Keratinocyte (primary cell): Measurements from ENCODE around the gene TMEM30A. TPM values are rescaled to one million over a fixed set of nuclear protein-coding genes. Genes with fewer than 3 reads are reported as not detected.

Source experiments
- DNase-seq: peaks from one replicate; pipeline ENCODE4 v3.0.0-alpha.2; 2011; ENCODE audit warnings: low read depth, missing footprints, low spot score
- FAIRE-seq: peaks from 2 replicates; lab custom pipeline; 2011; peaks lifted over from hg19 to GRCh38; lab: Jason Lieb, UNC
- H2AFZ ChIP-seq: 2 replicates; pipeline ENCODE4 v1.6.0; 2012; ENCODE audit warnings: low read length, control low read depth, inconsistent platforms; ENCODE audit not compliant: control insufficient read depth
- H3K27ac ChIP-seq: 2 replicates; pipeline ENCODE4 v1.5.1; 2011; ENCODE audit warnings: low read length; ENCODE audit not compliant: control insufficient read depth, insufficient read depth
- H3K27me3 ChIP-seq: 3 replicates; pipeline ENCODE4 v1.6.0; 2011; ENCODE audit warnings: low read length; ENCODE audit not compliant: control insufficient read depth, insufficient read depth; ENCODE audit errors: extremely low read depth
- H3K36me3 ChIP-seq, 2 experiments: 2 replicates in 1 of 2; 3 replicates in 1 of 2; pipeline ENCODE4 v1.5.1; 2011; ENCODE audit warnings: low read length in 2 of 2, mild to moderate bottlenecking in 1 of 2; ENCODE audit not compliant: control insufficient read depth in 2 of 2, insufficient read depth in 2 of 2; ENCODE audit errors: extremely low read depth in 1 of 2
- H3K4me1 ChIP-seq: 3 replicates; pipeline ENCODE4 v1.5.1; 2011; ENCODE audit warnings: low read length; ENCODE audit not compliant: control insufficient read depth, insufficient read depth; ENCODE audit errors: extremely low read depth
- H3K4me2 ChIP-seq: 3 replicates; pipeline ENCODE4 v1.6.0; 2011; ENCODE audit warnings: low read depth, low read length; ENCODE audit not compliant: control insufficient read depth, insufficient read depth; ENCODE audit errors: extremely low read depth
- H3K4me3 ChIP-seq, 3 experiments: fragments of 200-600 bp in 1 of 3; sonication (generic) in 1 of 3; 2 replicates in 2 of 3; 3 replicates in 1 of 3; pipeline ENCODE4 v1.5.1; 2011 to 2016; ENCODE audit warnings: low read length in 3 of 3, mild to moderate bottlenecking in 3 of 3, control low read depth in 2 of 3, inconsistent platforms in 1 of 3, low read depth in 1 of 3, mixed read lengths in 1 of 3, mixed run types in 1 of 3, moderate library complexity in 1 of 3; ENCODE audit not compliant: control insufficient read depth in 2 of 3, insufficient read depth in 2 of 3; ENCODE audit errors: extremely low read depth in 1 of 3
- H3K79me2 ChIP-seq: 2 replicates; pipeline ENCODE4 v1.6.0; 2012; ENCODE audit warnings: low read length; ENCODE audit not compliant: control insufficient read depth, insufficient read depth
- H3K9ac ChIP-seq: 3 replicates; pipeline ENCODE4 v1.6.0; 2011; ENCODE audit warnings: low read length; ENCODE audit not compliant: control insufficient read depth, insufficient read depth; ENCODE audit errors: extremely low read depth
- H3K9me1 ChIP-seq: 3 replicates; pipeline ENCODE4 v1.6.0; 2011; ENCODE audit warnings: low read length; ENCODE audit not compliant: control insufficient read depth, insufficient read depth; ENCODE audit errors: extremely low read depth
- H3K9me3 ChIP-seq: 2 replicates; pipeline ENCODE4 v1.5.1; 2012; ENCODE audit warnings: low read depth, low read length; ENCODE audit not compliant: control insufficient read depth
- H4K20me1 ChIP-seq: 3 replicates; pipeline ENCODE4 v1.6.0; 2011; ENCODE audit warnings: low read length; ENCODE audit not compliant: control insufficient read depth, insufficient read depth; ENCODE audit errors: extremely low read depth
- CTCF ChIP-seq, 3 experiments: IDR thresholded peaks in 1 of 3; conservative IDR thresholded peaks in 1 of 3; optimal IDR thresholded peaks in 1 of 3; 2 replicates in 2 of 3; 3 replicates in 1 of 3; pipeline versions ENCODE3 to v1.5.1; 2011; ENCODE audit warnings: low read length in 3 of 3, mild to moderate bottlenecking in 3 of 3, moderate library complexity in 2 of 3, control low read depth in 1 of 3, inconsistent platforms in 1 of 3; ENCODE audit not compliant: insufficient read depth in 2 of 3; ENCODE audit errors: extremely low read depth in 1 of 3
- EZH2 ChIP-seq: IDR thresholded peaks from one replicate; pipeline ENCODE4 v1.6.1; 2012; ENCODE audit warnings: inconsistent platforms, mild to moderate bottlenecking, low read length, moderate library complexity
- dilution Hi-C: fragments of 300-500 bp; cut with MboI; formaldehyde crosslinking; loops from one replicate; pipeline ENCODE4 v1.7.0; 2020; ENCODE audit warnings: low sequenced_read_pairs; ENCODE audit not compliant: extremely low pct_ligation_motif_present
- polyA plus RNA-seq, 5 experiments: library from polyadenylated mRNA; depleted of rRNA in 3 of 5; stranded (reverse) in 3 of 5; stranded (forward) in 1 of 5; unstranded in 1 of 5; fragments of >200 nt; gene quantifications; 1 replicate in 1 of 5; 2 replicates in 3 of 5; 3 replicates in 1 of 5; pipeline versions ENCODE4 v1.2.1 to v1.2.3, GENCODE V29; 2011 to 2012; ENCODE audit warnings: missing spikeins in 2 of 5, low read depth in 1 of 5, low replicate concordance in 1 of 5

TMEM30A gene
- polyA plus RNA-seq, 1 donor (not counting 4 experiments of a cell fraction or from before 2014, with no cell fraction given): 50.2 TPM

DNA sequence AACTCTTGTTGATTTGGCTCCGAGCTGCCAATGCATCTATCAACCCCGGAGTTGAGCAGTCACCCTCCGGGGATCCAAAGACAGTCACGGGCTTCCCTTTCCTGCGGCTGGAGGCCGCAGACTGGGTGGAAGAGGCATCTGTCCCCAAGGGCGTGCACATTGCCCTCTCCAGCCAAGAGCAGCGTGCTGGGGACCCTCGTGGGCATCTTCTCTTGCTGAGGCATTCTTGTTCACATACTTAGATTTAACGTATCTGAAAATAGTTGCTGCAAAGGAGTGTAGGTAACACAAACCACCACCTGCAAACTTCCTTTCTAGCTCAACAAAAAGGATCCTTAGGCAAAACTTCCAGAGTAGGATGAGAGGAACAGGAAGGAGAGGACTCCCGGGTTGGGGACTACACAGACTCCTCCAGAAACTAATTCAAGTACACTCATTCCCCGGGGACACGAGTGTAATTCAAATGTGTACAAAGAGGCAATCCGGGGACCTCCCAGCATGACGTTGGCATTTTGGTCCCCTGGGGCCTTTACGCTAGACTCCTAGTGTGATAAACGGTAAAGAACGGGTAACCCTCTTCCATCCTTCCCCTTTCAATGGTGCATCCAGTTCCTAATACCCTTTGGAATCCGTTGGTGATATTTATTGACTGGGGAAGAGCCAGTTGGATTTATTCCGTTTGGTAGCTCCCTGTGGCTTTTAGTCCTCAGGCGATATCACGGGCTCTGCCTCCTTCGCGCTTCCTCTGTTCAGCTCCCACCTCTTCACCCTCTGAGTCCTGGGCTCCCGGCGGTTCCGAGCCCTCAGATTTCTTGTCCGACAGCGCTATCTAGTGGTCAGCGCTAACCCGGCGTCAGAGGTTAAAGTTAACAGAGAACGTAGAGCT, 76.1 kb downstream of the TMEM30A start:
- H3K27ac ChIP-seq: no peak overlapping the region
- peaks cover 12% of the 10 kb centered on the region for H3K4me1 ChIP-seq
- no peak overlapping the region for H3K9ac ChIP-seq

DNA sequence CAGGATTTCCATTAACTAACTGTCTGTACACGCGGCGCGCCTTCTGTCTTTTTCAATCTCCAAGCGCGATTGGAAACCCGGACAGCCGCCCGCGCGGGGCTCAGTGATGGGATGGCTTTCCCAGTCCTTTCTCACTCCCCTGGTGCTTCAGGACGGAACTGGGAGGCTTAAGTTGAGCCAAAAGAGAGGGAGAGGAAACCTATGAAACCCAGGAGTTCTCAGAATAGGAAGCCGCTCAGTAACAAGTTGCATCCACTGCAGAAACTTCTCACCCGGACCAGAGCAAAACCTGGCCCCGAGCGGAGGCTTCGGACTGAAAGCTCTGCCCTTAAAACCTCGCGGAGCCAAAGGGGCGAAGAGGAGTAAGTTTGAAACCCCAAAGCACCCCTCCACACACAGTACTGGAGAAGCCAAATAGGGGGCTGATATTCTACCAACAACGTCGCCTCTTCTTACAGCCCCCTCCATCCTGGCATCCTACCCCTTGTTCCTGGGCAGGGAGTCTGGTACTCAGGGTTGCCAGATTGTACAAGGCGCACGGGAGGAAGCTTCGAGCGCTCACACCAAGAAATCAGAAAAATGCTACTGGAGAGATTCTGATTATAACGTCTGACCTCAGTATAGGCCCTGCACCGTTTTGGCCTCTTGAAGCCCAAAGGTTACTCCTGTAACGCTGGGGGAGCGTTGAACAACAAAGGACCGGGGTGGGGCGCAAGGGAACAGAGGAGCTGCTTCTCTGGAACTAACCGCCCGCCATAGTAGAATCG, 77.8 kb downstream of the TMEM30A start:
- Histone ChIP-seq H3K36me3 (peaks cover 3 to 8% of the 10 kb centered on the region in 2 experiments), H3K9ac (peak overlapping the region; percentile 98), H3K79me2 (peaks cover 34% of the 10 kb centered on the region), H3K4me3 (peak overlapping the region; percentile 41 to 98 (median 77)), H3K27ac (peak overlapping the region; percentile 10), H3K9me3 (no peaks in the 10 kb centered on the region), H3K4me1 (peaks cover 21% of the 10 kb centered on the region), H3K9me1 (no peaks in the 10 kb centered on the region), H2AFZ (peak overlapping the region; percentile 69), H4K20me1 (no peaks in the 10 kb centered on the region), H3K27me3 (no peaks in the 10 kb centered on the region), H3K4me2 (peak overlapping the region; percentile 85)
- no peak for DNase-seq
- no peak for FAIRE-seq
- dilution Hi-C loops: no loop called here
- TF ChIP-seq CTCF (optimal IDR thresholded peaks at IDR 0.05 in 1 of 3, IDR thresholded peaks at IDR 0.05 in 1 of 3, conservative IDR thresholded peaks at IDR 0.05 in 1 of 3; ENCODE audit: extremely low read depth in 1 of 3, insufficient read depth in 2 of 3, low read length in 3 of 3) (no peak), EZH2 (no peak)

More for the DNA sequence above, 76.1 kb downstream of the TMEM30A start:
- dilution Hi-C loops: no loop called here
- Histone ChIP-seq H4K20me1 (no peaks in the 10 kb centered on the region), H2AFZ (peak overlapping the region; percentile 60), H3K4me2 (peak overlapping the region; percentile 81), H3K9me1 (no peaks in the 10 kb centered on the region), H3K36me3 (no peaks in the 10 kb centered on the region), H3K79me2 (peaks cover 17% of the 10 kb centered on the region), H3K27me3 (no peaks in the 10 kb centered on the region), H3K9me3 (no peaks in the 10 kb centered on the region), H3K4me3 (peak overlapping the region in 2 of 3 experiments; percentile 16 to 50)
- TF ChIP-seq CTCF (optimal IDR thresholded peaks at IDR 0.05 in 1 of 3, IDR thresholded peaks at IDR 0.05 in 1 of 3, conservative IDR thresholded peaks at IDR 0.05 in 1 of 3; ENCODE audit: extremely low read depth in 1 of 3, insufficient read depth in 2 of 3, low read length in 3 of 3) (peak; percentile 80 to 88 (median 81)), EZH2 (no peak)
- FAIRE-seq (peak; percentile 73), DNase-seq (no peak)
